ENCODE measurements around the gene ZCWPW2.

Gene ZCWPW2

GRCh38 chr3:28334552-28334951, 14.0 kb upstream of the ZCWPW2 start:
- TF ChIP-seq CTCF (IDR thresholded peaks at IDR 0.05; ENCODE audit: insufficient read depth, low read depth, low read length, missing control alignments): no peak
- no peak for DNase-seq (ENCODE audit: low read depth)
- no peak overlapping the region for H3K4me3 ChIP-seq (ENCODE audit: low read depth, low read length)

- TF ChIP-seq CTCF (IDR thresholded peaks at IDR 0.05; ENCODE audit: insufficient read depth, low read depth, low read length, missing control alignments): no peak
- DNase-seq (ENCODE audit: low read depth): no peak
- no peak overlapping the region for H3K4me3 ChIP-seq (ENCODE audit: low read depth, low read length)
These were observed 13.3 kb upstream of the ZCWPW2 start for GRCh38 chr3:28335246-28335645.

GRCh38 chr3:28337230-28337629, 11.3 kb upstream of the ZCWPW2 start:
- TF ChIP-seq CTCF (IDR thresholded peaks at IDR 0.05; ENCODE audit: insufficient read depth, low read depth, low read length, missing control alignments): no peak
- DNase-seq (ENCODE audit: low read depth): no peak
- no peak overlapping the region for H3K4me3 ChIP-seq (ENCODE audit: low read depth, low read length)

- no peak for DNase-seq (ENCODE audit: low read depth)
- no peak overlapping the region for H3K4me3 ChIP-seq (ENCODE audit: low read depth, low read length)
- TF ChIP-seq CTCF (IDR thresholded peaks at IDR 0.05; ENCODE audit: insufficient read depth, low read depth, low read length, missing control alignments): no peak
These were observed 5.4 kb upstream of the ZCWPW2 start for GRCh38 chr3:28343144-28343543.

- no peak for TF ChIP-seq CTCF (IDR thresholded peaks at IDR 0.05; ENCODE audit: insufficient read depth, low read depth, low read length, missing control alignments)
- no peak overlapping the region for H3K4me3 ChIP-seq (ENCODE audit: low read depth, low read length)
- no peak for DNase-seq (ENCODE audit: low read depth)
These were observed 2.8 kb upstream of the ZCWPW2 start for GRCh38 chr3:28345690-28346089.

- DNase-seq (ENCODE audit: low read depth): no peak
- TF ChIP-seq CTCF (IDR thresholded peaks at IDR 0.05; ENCODE audit: insufficient read depth, low read depth, low read length, missing control alignments): no peak
- peak overlapping the region; percentile 95 for H3K4me3 ChIP-seq (ENCODE audit: low read depth, low read length)
These were observed 902 bp upstream of the ZCWPW2 start for GRCh38 chr3:28347374-28348264.

- TF ChIP-seq CTCF (IDR thresholded peaks at IDR 0.05; ENCODE audit: insufficient read depth, low read depth, low read length, missing control alignments): no peak
- H3K4me3 ChIP-seq (ENCODE audit: low read depth, low read length): peak overlapping the region; percentile 95
- DNase-seq (ENCODE audit: low read depth): no peak
These were observed 274 bp upstream of the ZCWPW2 start for GRCh38 chr3:28348265-28348628.

Data from GM12865 (cell line).